DMS153 treated with DMSO at 0.1 percent for 48 hours (cell line): ENCODE results near the gene BIVM.
A peak's percentile ranks its signal among the peaks of the same experiment; 100 is the strongest.

ENCODE experiments used
- DNase-seq: peaks from one replicate; lab custom pipeline; 2025; ENCODE audit not compliant: unreplicated experiment; lab: John Stamatoyannopoulos, UW

BIVM gene

DNA sequence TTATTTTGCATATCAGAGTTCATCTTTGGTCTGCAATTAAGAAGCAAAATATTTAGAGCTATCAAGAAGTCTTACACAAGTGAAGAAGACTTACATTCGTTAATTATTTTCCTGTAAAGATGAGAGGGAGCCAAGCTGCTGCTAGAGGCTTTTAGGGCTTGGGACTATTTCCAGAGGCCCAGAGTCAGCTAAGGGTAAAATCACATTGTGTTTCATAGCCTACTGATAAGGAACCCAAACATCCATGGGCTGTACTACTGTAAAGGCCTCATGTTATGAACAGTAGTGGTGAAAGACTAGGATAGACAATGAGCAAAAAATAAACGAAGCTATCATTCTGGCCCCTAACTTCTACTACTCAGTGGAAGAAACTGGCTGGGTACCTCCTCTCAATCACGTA is 14.4 kb upstream of the BIVM start:
- DNase-seq = no peak

DNA sequence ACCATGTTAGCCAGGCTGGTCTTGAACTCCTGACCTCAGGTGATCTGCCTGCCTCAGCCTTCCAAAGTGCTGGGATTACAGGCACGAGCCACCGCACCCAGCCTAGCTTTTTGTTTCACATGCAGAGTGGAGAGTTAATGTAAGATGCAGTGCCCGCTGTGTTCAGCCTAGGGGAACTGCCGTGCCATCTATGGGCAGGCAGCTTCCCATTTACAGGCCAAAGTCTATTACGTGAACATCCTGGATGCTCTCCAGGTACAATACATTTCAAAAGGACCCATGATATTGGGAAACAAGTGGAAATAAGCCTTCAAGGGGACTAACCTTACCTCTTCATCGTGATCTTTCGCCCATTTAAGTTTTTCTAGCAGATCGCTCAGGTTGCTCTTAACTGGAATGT is 10.2 kb upstream of the BIVM start:
- DNase-seq = no peak

DNA sequence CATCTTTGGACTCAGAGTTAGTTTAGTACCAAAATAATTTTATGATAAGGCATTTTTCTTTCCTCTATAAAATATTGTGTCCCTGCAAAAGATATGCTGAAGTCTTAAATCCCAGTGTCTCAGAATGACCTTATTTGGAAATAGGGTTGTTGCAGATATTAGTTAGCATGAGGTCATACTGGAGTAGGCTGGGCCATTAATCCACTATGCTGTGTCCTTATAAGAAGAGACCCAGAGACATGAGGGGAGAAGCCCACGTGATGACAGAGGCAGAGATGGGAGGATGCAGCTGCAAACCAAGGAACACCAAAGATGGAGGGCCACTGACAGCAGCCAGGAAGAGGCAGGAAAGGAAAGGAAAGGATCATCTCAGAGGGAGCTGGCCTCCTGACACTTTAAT is 6.5 kb upstream of the BIVM start:
- DNase-seq = no peak

DNA sequence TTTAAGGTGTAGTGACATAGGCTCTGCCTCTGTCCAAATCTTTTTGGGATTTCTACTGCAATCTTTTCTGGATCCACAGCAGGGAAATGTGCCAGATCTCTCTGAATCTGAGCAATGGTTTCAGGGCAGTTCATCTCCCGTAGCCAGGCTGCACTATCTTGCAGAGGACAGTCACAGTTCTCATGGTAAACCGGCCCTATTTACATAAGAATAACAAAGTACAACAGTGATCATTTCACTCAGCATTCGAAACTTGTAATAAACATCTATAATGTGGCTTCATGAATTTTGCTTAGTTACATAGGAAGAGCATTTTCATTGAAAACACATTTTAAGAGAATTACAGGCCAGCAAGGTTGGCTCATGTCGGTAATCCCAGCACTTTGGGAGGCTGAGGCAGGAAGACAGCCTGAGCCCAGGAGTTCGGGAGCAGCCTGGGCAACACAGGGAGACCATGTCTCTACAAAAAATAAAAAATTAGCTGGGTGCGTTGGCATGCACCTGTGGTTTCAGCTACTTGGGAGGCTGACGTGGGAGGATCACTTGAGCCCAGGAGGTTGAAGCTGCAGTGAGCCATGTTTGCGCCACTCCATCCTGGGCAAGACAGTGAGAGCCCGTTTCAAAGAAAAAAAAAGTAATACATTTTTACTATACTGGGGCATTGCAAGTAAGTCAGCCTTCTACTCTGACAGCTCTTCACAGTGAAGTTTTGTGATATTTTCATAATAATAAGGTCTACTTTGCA is 5.1 kb upstream of the BIVM start:
- DNase-seq = no peak

DNA sequence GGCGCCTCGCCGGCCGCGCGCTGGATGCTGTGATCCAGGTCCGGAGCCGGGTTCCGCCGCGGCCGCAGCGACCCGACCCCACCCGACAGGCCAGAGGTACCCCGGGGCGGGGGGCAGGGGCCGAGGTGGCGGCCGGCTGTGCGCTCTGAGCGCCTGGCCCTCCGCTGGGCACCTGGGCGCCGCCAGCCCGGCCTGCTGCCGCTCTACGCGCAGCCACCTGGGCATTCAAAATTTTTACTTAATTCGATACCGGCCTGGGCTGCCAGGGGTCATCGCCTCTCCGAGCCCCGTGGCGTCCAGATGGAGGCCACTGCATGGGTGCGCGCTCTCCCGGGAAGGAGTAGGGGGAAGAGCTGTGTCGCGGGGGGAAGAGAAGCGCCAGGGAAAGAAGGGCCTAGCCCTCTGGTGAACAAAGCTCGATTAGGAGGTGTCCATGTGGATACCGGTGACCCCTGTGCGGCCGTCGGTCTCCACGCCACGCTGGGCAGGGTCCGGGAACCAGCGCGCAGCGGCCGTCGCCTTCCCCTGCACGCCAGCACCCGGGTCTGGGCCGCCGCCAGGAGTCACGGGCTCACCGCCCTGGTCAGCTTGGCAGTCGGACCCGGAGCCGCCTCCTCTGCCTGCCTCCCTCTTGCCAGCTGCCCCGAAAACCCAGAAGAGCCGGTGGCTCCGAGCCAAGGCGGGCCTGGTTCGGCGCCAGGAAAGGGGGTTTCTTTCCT is 666 bp downstream of the BIVM start:
- DNase-seq = no peak

DNA sequence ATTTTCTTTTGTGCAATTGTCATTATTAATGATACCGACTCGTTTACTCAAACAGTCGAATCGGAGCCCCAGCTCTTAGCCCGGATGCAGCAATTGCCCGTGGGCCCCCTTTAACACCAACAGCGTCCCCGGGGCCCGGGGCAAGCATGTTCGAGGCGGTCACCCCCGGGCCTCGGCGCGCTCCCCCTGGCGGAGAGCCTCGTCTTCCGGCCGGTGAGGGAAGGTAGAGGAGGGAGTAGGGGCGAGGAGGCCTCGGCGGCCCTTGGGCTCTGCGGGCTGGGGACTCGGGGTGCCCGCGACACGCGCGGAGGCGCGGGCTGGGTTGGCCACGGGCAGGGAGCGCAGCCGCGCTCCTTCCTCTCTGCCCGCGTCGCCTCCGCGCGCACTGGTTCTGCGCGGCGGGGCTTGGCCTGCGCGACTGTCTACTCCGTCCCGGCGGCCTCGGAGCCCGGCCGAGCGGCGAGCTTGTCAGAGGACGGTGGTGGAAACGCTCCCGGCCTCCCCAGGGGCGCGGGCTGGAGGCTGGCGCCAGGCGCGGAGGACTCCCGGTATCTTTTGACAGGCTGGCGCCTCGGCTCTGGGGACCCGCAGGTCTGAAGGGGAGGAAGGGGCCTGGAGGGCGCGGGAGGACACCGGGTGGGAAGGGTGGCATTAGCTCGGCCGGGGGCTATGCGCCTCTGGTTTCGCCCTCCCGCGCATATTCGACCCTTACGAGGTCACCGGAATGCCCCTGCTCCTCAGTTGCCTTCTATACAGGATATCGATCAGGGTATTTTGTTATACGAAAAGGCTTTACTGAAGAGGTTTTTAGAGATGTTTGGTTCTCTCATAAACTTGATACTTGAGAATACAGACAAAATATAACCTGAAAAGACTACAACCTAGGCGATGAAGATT is 1.5 kb downstream of the BIVM start:
- DNase-seq = peak; percentile 53

DNA sequence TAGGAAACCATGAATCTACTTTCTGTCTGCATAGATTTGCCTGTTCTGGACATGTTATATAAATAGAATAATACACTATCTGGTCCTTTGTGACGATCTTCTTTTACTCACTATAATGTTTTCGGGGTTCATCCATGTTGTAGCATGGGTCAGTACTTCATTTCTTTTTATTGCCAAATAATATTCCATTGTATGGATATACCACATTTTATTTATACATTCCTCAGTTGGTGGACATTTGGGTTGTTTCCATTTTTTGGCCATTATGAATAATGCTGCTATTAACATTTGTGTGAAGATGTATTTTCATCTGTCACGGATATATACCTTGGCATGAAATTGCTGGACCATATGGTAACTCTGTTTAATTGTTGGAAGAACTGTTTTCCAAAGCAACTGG is 6.8 kb downstream of the BIVM start:
- no peak for DNase-seq

DNA sequence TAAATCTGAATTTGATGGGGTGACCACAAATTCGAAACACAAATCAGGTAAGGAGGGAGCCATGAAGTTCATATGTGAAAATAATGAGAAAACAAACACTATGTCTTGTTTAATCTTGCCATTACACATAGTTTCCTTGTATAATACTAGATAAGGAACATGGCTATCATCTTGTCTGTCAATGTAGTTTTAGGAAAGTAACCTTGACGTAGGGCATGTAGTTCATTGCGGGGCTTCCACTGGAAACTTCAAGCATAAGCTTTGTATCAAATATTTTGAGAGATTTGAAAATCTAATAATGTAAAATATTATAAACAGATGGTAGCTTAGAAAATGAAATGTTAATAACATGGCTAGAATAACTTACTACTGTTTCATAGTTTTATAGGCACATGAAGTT is 8.8 kb downstream of the BIVM start:
- no peak for DNase-seq

DNA sequence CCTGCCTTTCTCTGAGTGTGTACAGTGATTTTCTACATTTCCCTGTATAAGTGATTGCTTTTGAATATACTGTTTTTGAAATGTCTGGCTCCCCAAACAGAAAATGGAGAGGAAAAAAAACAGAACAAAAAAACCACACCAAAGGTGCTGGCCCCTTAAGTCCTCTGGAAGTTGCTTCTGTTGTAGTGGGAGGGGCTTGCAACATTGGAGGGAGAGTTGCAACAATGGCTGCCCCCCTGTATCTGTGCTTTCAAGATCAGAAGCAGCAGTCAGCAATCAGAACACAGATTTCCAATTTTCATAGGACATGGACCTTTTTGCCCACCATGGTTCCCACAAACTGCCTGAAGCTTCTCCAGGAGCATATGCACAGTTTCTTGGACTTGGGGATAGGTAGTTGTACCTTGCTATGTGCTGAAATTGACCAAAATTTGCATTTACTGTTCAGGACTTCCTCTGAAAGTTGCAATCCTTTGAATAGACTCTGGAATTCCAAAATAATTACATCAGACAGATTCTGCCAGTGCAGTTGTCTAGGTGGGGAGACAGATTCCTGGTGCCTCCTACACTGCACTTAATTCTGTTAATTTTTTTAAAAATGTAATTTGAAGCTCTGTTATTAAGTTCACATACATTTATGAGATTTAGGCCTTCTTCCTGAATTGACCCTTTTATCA is 13.8 kb downstream of the BIVM start:
- no peak for DNase-seq

DNA sequence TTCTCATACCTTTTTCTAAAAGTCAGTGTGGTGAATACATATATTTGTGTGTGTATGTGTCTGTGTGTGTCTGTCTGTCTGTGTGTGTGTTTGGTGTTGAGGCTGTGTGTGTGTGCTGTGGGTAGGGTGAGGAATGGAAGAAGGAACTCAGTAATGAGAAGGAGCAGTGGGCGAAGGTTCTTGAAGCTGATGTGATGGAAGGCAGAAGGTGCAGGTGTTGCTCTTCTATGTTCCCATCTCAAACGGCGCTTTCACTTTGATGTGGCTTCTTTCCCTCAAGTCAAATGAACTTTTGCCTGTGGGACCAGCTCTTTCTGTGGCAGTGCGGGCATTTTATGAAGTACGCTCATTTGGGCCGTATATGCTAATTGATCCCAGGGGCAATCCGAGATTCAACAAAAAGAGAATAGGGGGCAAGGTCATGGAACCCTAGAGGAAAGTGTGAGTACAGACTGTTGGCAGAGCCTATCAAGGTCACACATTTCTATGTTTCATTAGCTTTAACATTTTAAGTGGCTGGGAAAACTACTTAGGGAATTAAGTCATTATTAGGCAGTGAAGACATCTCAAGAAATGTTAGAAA is 15.2 kb downstream of the BIVM start:
- DNase-seq = no peak

DNA sequence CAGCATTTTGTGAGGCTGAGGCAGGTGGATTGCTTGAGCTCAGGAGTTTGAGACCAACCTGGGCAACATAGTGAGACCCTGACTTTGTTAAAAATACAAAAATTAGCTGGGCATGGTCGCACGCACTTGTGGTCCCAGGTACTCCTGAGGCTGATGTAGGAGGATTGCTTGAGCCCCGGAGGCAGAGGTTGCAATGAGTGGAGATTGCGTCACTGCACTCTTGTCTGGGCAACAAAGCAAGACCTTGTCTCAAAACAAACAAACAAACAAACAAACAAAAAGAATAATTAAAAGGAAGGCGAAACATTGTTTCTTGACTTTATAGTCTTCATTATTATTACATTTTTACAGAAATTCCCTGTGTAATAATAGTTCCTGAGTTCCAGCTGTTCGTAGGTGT is 15.9 kb downstream of the BIVM start:
- no peak for DNase-seq

DNA sequence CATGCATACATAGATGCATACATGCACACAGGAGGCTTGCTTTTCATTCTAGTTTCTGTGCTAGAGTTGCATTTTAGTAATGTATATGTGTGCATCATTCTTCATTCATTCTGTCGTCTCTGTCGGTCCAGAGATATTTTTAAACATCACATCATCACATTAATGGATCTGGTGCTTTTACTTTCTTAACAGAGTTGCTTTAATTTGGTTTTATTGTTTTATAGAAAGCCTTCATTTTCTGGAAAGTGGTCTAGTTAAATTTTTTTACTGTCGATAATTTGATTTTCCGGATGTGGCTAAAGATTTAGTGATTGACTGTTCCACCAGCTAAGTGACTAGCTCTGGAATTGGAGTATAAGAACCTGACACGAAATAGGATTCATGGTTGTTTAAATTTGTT is 16.9 kb downstream of the BIVM start:
- no peak for DNase-seq

DNA sequence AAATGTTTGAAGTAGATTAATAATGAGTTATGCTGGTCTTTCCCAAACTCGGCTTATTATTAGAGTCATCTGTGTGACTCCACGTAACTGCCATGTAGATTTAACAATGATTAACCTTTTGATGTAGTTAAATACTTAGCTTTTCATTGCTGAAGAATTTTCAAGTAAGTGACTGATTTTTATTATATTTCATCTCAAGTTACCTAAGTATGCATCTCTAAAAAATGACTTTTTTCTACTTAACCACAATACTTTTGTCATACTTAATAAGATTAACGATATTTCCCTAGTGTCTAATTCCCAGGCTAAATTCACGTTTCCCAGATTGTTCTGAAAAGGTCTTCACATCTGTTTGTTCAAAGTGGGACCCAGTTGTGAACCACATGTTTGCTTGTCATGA is 17.8 kb downstream of the BIVM start:
- DNase-seq = no peak

DNA sequence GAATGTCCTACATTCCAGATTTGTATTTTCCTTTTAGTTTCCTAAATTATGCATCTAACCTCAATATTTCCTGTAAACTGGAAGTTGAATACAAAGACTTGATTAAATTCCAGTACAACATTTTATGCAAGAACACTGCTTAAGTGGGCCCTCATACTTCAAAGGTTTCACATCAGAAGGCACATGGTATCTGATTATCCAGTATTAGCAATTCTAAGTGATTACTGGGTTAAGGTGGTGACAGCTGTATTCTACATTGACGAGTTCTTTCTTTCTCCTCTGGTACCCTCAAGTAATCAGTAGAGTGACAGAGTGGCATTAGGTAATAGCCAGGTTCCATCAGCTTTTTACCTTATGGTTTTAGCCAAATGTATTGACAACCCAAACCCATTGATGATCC is 18.3 kb downstream of the BIVM start:
- DNase-seq = no peak

DNA sequence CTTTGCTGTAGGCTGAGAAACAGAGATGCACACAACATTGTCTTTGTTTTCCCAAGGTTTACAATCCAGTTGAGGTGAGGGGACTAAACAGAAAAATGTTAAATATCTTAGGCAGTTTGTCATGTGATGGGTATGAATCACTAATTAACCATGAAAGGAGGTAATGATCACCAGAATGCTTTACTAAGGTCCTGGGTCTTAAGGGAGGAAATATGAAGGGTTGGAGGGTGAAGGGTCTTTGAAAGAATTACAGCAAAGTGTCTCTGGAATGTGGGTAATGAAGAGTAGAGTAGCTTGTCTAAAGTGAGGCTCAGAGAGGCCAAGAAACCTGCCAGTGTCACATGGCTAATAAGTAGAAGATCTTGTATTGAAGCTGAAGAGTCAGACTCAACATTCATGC is 19.0 kb downstream of the BIVM start:
- DNase-seq = no peak

DNA sequence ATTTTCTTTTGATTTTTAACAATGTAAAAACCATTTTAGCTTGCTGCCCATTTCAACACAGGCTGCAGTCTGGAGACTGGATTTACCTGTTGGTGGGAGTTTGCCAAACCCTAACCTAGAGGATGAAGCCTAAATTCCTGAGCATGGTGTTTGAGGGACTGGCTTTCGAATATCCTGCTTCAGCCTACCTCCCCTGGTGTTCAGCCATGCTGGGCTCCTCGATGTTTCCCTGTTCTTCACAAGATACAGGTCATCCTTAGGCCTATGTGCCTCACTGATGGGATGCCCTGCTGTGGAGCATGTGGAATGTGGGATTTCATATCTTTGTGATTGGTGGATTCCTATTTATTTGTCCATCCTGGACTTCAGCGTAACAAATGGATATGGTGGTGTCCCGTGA is 26.5 kb downstream of the BIVM start:
- no peak for DNase-seq

DNA sequence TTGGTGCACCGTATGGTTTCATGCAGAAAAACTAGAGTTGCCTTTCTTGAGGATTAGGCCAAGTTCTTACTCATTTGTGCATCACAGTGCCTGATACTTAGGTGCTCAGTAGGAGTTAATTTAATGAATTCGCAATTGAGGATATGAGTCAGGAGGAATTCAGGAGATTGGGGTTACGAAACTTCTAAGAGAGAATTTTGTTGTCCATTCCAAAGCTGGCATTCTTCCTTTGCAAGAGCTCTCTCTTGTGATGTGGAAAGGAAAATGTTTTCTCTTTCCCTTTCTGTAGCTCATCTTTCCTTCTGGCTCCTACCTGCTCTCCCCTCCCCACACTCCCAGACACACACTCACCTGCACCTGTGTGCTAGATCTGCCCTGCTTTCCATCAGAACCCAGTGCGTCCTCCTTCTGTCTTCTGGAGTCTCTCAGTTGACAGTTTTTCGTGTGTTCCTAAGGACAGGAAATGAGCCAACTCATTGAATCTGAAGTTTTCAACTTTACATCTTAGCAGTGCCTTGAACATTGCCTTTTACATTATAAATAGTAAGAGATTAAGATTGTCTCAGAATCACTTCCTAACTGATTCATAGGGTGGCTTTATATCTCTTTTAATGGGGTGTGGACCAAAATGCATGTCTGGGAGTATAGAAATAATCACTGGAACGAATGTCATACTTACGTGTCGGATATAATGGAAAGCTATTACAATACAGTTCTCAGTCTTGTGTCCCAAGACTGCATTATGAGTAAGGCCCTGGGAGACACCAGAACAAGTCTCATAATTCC is 27.2 kb downstream of the BIVM start:
- no peak for DNase-seq

DNA sequence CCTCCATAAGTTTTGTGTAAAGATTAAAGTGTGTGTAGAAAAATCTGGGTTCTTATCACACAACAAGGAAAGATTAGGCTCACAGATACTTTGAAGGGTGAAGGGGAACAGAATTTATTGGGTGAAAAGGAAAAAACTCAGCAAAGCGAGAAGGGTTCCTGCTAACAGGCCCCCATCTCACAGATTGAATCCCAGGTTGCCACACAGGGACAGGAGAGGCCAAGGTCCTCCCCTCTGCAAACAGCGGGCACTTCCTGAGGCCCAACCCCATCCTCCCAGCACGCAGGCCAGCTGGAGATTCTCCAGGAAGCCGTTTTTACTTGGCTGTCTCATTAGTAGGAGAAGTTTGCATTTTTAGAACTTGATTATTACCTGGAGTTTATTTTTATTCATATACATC is 31.7 kb downstream of the BIVM start:
- DNase-seq = no peak

DNA sequence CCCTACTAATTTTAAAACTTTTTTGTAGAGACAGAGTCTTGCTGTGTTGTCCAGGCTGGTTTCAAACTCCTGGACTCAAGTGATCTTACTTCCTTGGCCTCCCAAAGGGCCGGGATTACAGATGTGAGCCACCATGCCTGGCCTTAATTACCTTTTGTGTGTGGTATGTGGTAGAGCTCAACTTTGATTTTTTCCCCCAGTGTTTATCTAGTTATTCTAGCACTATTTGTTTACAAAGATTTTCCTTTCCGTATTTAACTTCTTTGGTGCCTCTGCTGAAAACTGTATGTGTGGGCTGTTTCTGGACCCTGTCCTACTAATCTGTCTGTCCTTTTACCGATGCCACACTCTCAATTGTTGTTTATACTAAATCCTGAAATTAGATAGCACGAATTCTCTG is 37.6 kb downstream of the BIVM start:
- DNase-seq = no peak

DNA sequence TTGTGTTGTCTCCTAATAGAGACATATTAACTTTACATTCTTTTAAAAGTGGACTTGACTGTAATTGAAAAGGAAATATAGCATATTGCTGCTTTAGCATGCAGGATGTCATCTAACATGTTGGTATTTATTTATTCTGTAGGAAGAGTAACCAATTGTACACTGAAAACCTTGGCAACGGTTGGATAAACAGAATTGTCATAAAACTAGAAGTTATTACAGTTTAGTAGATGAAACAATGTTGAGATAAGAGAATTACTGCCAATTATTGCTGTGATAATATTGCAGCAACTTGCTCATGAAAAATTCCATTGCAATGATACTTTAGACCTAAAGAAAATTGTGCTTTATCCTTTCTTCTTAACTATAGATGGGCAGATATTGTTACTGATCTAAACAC is 39.4 kb downstream of the BIVM start:
- DNase-seq = no peak
